ENCODE results near the gene FAM180A. TPM values are rescaled to one million over a fixed set of nuclear protein-coding genes. Genes with fewer than 3 reads are reported as not detected.

The FAM180A gene
- total and polyA plus RNA-seq, 2 donors (not counting 1 experiment from before 2014, with no cell fraction given) = not detected

DNA sequence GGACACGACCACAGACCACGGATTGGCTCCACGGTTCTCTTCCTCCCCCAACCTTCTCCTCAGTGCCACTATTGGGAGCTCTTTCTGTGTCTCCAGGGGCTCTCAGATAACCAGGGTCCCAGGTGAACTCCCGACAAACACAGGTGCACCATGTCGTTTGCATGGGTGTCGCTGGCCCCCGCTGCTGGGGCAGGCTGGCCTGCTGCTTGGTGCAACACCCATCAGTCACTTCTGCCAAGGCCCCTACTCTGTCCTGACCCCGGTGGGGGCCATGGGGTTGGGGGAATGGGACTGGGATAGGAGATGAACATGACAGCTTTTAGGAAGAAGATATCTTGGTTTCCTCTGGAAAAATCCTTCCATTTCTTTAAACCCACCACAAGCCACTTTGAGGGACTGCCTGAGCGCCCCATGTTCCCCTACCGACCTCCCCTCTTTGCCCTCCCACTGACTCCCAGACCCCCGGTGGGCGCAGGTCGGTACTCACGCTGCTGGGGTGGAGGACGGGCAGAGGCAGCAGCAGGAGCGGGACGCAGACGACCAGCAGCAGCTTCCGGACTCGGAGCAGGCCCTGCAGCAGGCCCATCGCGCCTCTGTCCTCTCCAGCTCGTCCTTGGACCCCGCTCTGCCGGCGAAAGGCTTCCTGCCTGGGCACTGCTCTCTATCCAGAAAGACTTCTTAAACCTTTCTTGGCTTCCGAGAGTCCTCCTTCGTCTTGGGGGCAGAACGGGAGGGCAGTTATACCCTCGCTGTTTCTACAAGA lies 21.5 kb downstream of the FAM180A start:
- H3K4me3 ChIP-seq (ENCODE audit: control extremely low read depth in 1 of 5, extremely low read depth in 1 of 5, insufficient read depth in 1 of 5, low read depth in 2 of 5, low read length in 4 of 5) = no peak overlapping the region
- H3K27ac ChIP-seq (ENCODE audit: low read length in 2 of 2) = no peak overlapping the region
- H3K36me3 ChIP-seq (replicated peaks in 1 of 2; ENCODE audit: control extremely low read depth in 1 of 2, control insufficient read depth in 1 of 2, extremely low read depth in 1 of 2, insufficient read depth in 2 of 2, low read length in 1 of 2) = no peaks in the 10 kb centered on the region
- no peak overlapping the region for H3K4me2 ChIP-seq (replicated peaks; ENCODE audit: low read depth, low read length, poor library complexity, severe bottlenecking)
- Mint-ChIP-seq H3K9me3 (ENCODE audit: insufficient read depth) (no peaks in the 10 kb centered on the region), H3K4me1 (no peaks in the 10 kb centered on the region), H3K27me3 (peaks cover 24% of the 10 kb centered on the region), H3K4me3 (no peak overlapping the region), H3K27ac (no peak overlapping the region)
- 95% methylated on average over 25 of the region's 30 CpGs for WGBS (ENCODE audit: insufficient coverage)
- H3K27me3 ChIP-seq (replicated peaks in 1 of 4; ENCODE audit: control extremely low read depth in 1 of 4, control insufficient read depth in 3 of 4, insufficient read depth in 4 of 4, low read length in 3 of 4) = peaks cover 0 to 3% (median 0%) of the 10 kb centered on the region in 4 experiments
- POLR2A ChIA-PET = no interaction called here
- intact Hi-C loops (cut with micrococcal nuclease) = no loop called here
- ATAC-seq (ENCODE audit: low read depth) = no peak
- DNase-seq = no peak
- H3K9ac ChIP-seq (ENCODE audit: low read length) = no peak overlapping the region
- no peak overlapping the region for H2AFZ ChIP-seq (ENCODE audit: insufficient read depth, low read depth, low read length, poor library complexity, severe bottlenecking)
- TF ChIP-seq EZH2 (IDR thresholded peaks at IDR 0.05; ENCODE audit: borderline replicate concordance, insufficient read depth, low read depth, low read length, poor library complexity, severe bottlenecking) = no peak
- TF ChIP-seq, protein P1, sequence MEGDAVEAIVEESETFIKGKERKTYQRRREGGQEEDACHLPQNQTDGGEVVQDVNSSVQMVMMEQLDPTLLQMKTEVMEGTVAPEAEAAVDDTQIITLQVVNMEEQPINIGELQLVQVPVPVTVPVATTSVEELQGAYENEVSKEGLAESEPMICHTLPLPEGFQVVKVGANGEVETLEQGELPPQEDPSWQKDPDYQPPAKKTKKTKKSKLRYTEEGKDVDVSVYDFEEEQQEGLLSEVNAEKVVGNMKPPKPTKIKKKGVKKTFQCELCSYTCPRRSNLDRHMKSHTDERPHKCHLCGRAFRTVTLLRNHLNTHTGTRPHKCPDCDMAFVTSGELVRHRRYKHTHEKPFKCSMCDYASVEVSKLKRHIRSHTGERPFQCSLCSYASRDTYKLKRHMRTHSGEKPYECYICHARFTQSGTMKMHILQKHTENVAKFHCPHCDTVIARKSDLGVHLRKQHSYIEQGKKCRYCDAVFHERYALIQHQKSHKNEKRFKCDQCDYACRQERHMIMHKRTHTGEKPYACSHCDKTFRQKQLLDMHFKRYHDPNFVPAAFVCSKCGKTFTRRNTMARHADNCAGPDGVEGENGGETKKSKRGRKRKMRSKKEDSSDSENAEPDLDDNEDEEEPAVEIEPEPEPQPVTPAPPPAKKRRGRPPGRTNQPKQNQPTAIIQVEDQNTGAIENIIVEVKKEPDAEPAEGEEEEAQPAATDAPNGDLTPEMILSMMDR (IDR thresholded peaks at IDR 0.05) = no peak
- H3K4me1 ChIP-seq (ENCODE audit: control insufficient read depth in 2 of 2, insufficient read depth in 2 of 2, low read length in 2 of 2) = no peaks in the 10 kb centered on the region
- no peaks in the 10 kb centered on the region for H3K79me2 ChIP-seq (ENCODE audit: control insufficient read depth, insufficient read depth, low read length)
- CTCF ChIA-PET = no interaction called here
- H4K20me1 ChIP-seq (ENCODE audit: control insufficient read depth, insufficient read depth, low read length, poor library complexity, severe bottlenecking) = no peaks in the 10 kb centered on the region
- H3K9me3 ChIP-seq (ENCODE audit: control extremely low read depth in 1 of 3, control insufficient read depth in 2 of 3, insufficient read depth in 1 of 3, low read length in 2 of 3) = no peaks in the 10 kb centered on the region

DNA sequence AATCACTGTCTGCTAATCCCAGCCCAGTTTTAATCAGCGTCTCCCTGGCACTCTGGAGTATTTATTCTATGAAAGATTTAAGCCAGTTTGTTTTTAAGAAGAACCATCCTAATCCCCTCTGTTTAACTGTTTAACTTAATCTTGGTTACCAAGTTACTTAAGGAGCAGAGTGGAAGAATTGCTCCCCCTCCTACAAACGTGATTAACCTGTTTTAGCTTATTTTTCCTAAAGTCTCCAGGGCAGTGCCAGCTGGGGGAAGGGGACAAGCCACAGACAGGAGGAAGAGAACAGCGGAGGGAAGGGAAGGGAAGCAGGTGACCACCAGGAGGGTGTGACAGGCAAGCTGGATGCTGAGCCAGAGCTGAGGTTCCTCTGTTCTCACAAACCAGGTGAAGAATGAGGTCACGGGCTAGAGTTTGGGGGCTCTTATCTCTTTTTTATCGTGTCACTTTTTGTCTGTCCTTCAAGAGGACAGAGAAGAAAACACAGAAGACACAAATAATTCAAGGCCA lies 22.3 kb downstream of the FAM180A start:
- Histone ChIP-seq H2AFZ (ENCODE audit: insufficient read depth, low read depth, low read length, poor library complexity, severe bottlenecking) (no peak overlapping the region), H3K9me3 (ENCODE audit: control extremely low read depth in 1 of 3, control insufficient read depth in 2 of 3, insufficient read depth in 1 of 3, low read length in 2 of 3) (no peaks in the 10 kb centered on the region), H3K4me1 (ENCODE audit: control insufficient read depth in 2 of 2, insufficient read depth in 2 of 2, low read length in 2 of 2) (no peaks in the 10 kb centered on the region), H3K4me3 (ENCODE audit: control extremely low read depth in 1 of 5, extremely low read depth in 1 of 5, insufficient read depth in 1 of 5, low read depth in 2 of 5, low read length in 4 of 5) (no peak overlapping the region), H4K20me1 (ENCODE audit: control insufficient read depth, insufficient read depth, low read length, poor library complexity, severe bottlenecking) (no peaks in the 10 kb centered on the region), H3K27ac (ENCODE audit: low read length in 2 of 2) (no peak overlapping the region), H3K9ac (ENCODE audit: low read length) (no peak overlapping the region), H3K27me3 (replicated peaks in 1 of 4; ENCODE audit: control extremely low read depth in 1 of 4, control insufficient read depth in 3 of 4, insufficient read depth in 4 of 4, low read length in 3 of 4) (peaks cover 0 to 3% (median 0%) of the 10 kb centered on the region in 4 experiments), H3K4me2 (replicated peaks; ENCODE audit: low read depth, low read length, poor library complexity, severe bottlenecking) (no peak overlapping the region), H3K79me2 (ENCODE audit: control insufficient read depth, insufficient read depth, low read length) (no peaks in the 10 kb centered on the region), H3K36me3 (replicated peaks in 1 of 2; ENCODE audit: control extremely low read depth in 1 of 2, control insufficient read depth in 1 of 2, extremely low read depth in 1 of 2, insufficient read depth in 2 of 2, low read length in 1 of 2) (no peaks in the 10 kb centered on the region)
- Mint-ChIP-seq H3K4me1 (no peaks in the 10 kb centered on the region), H3K27me3 (peaks cover 25% of the 10 kb centered on the region), H3K9me3 (ENCODE audit: insufficient read depth) (no peaks in the 10 kb centered on the region), H3K27ac (no peak overlapping the region), H3K4me3 (no peak overlapping the region)
- ATAC-seq (ENCODE audit: low read depth) = no peak
- ChIA-PET CTCF (no interaction called here), POLR2A (no interaction called here)
- DNase-seq = no peak
- WGBS (ENCODE audit: insufficient coverage) = 39% methylated on average over 3 of the region's 5 CpGs
- intact Hi-C loops (cut with micrococcal nuclease) = no loop called here
- TF ChIP-seq, protein P1 (IDR thresholded peaks at IDR 0.05) = no peak

Data from B cell (primary cell).